MG63 (cell line): ENCODE results near the gene GRHL3. TPM values are rescaled to one million over a fixed set of nuclear protein-coding genes. Genes with fewer than 3 reads are reported as not detected.
A peak's percentile ranks its signal among the peaks of the same experiment; 100 is the strongest.
"Not testable (repeated sequence)": the region's sequence is repeated elsewhere in the genome, so short reads cannot be mapped to it uniquely, and the experiment has no call there.

Source experiments
- DNase-seq: peaks from one replicate; pipeline ENCODE4 v3.0.0-alpha.2; 2020
- H3K27me3 ChIP-seq: fragments of 250-450 bp; sonication (Bioruptor Pico); 2 replicates; pipeline ENCODE4 v1.5.1; 2020; ENCODE audit warnings: mild to moderate bottlenecking, moderate library complexity
- H3K36me3 ChIP-seq: fragments of 250-450 bp; sonication (Bioruptor Pico); 2 replicates; pipeline ENCODE4 v1.5.1; 2020; ENCODE audit warnings: mild to moderate bottlenecking, moderate library complexity
- H3K4me3 ChIP-seq: fragments of 250-450 bp; sonication (Bioruptor Pico); 2 replicates; pipeline ENCODE4 v1.5.1; 2020; ENCODE audit warnings: mild to moderate bottlenecking, moderate library complexity
- H3K9me3 ChIP-seq: fragments of 250-450 bp; sonication (Bioruptor Pico); 2 replicates; pipeline ENCODE4 v1.5.1; 2020; ENCODE audit warnings: mild to moderate bottlenecking, moderate library complexity
- total RNA-seq: library from RNA; depleted of rRNA; stranded (reverse); fragments of >200 nt; shearing (Covaris generic); gene quantifications from 2 replicates; pipeline ENCODE4 v1.2.3, GENCODE V29; 2014; ENCODE audit warnings: low replicate concordance; rRNA removed

Gene GRHL3
- total RNA-seq, result not detected in 2 replicates

DNA sequence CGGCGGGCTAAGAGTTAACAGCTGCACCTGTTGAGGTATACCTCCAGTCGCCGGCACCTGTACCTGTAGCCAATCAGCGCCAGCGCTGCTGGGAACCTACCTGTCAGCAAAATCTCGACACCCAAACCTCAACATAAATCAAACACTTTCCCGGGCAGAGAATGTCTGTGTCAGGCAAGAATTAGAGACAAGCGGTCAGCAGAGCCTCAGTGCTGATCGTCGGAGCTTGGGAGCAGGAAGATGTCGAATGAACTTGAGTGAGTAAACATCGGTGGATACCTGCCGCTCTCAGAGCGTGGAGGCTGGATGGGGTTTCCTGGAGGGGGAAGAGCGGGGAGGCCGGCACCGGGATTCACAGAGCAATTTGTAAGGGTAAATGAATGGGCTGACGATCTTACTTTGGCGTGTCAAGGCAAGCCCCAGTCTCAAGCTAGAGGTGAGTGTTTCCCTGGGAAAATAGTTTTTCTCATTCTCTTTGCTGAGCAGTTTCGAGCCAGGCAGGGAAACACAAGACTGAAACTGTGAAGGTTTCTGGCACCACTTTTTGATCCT is at the start of gene GRHL3:
TSS of gene GRHL3 (plus strand) at position 46 of the 552 bp plus-strand sequence. CDS start at position 241, 195 bp downstream.
- DNase-seq, result no peak
- H3K4me3 ChIP-seq, result no peak within 1 kb of the TSS
- H3K9me3 ChIP-seq, result no peaks in the 10 kb centered on the region
- H3K36me3 ChIP-seq, result no peaks in the 10 kb centered on the region
- H3K27me3 ChIP-seq, result peaks cover 4% of the 10 kb centered on the region; the same call in 1 of the 2 replicates

DNA sequence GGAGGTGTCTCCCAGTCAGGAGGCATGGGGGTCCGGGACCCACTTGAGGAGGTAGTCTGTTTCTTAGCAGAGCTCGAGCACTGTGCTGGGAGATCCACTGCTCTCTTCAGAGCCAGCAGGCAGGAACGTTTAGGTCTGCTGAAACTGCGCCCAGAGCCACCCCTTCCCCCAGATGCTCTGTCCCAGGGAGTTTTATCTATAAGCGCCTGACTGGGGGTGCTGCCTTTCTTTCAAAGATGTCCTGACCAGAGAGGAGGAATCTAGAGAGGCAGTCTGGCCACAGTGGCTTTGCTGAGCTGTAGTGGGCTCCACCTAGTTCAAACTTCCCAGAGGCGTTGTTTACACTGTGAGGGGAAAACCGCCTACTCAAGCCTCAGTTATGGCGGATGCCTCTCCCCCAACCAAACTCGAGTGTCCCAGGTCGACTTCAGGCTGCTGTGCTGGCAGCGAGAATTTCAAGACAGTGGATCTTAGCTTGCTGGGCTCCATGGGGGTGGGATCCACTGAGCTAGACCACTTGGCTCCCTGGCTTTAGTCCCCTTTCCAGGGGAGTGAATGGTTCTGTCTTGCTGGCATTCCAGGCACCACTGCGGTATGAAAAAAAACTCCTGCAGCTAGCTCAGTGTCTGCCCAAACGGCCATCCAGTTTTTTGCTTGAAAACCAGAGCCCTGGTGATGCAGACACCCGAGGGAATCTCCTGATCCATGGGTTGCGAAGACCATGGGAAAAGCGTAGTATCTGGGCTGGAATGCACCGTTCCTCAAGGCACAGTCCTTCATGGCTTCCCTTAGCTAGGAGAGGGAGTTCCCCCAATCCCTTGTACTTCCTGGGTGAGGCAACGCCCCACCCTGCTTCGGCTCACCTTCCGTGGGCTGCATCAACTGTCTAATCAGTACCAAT is 44.7 kb upstream of the GRHL3 start:
- DNase-seq, H3K36me3 ChIP-seq, H3K27me3 ChIP-seq, H3K4me3 ChIP-seq: not testable (repeated sequence)
- H3K9me3 ChIP-seq, result peaks cover 17% of the 10 kb centered on the region

DNA sequence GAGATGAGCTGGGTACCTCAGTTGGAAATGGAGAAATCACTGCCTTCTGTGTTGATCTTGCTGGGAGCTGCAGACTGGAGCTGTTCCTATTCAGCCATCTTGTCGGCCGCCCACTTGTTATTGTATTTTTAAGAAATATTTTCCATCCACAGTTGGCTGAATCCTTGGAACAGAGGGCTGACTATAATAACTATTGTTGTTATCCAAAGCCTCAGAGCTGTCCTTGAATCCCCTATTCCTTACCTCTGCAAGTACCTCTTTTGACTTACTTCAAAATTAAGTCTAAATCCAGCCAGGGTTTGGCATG is 44.1 kb upstream of the GRHL3 start:
- H3K9me3 ChIP-seq, result peaks cover 17% of the 10 kb centered on the region
- no peaks in the 10 kb centered on the region for H3K27me3 ChIP-seq
- DNase-seq, result no peak
- no peak overlapping the region for H3K4me3 ChIP-seq
- H3K36me3 ChIP-seq, result no peaks in the 10 kb centered on the region

GRCh38 chr1:24275510-24275909 is 43.6 kb upstream of the GRHL3 start:
- Histone ChIP-seq H3K9me3 (peaks cover 17% of the 10 kb centered on the region), H3K4me3 (no peak overlapping the region), H3K36me3 (no peaks in the 10 kb centered on the region), H3K27me3 (no peaks in the 10 kb centered on the region)
- peak; percentile 89 for DNase-seq

DNA sequence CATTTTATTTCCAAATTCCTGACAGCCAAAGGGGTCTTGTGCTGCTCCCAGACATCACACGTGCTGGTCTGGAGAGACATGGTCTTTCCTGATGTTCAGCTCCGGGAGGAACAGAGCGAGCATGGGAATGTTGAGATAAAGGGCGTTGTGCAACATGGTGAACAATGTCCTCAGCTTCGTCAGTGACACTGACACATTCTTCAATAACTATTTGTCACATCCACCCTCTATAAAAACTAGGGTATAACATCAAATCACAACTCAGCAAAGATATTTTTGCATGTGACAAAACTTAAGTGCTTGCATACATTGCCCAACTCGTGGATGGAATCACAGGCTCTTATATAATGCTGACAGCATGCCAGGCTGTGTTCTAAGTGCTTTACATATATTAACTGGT is 42.4 kb upstream of the GRHL3 start:
- no peaks in the 10 kb centered on the region for H3K36me3 ChIP-seq
- H3K27me3 ChIP-seq, result no peaks in the 10 kb centered on the region
- H3K9me3 ChIP-seq, result peaks cover 12% of the 10 kb centered on the region
- no peak for DNase-seq
- no peak overlapping the region for H3K4me3 ChIP-seq

GRCh38 chr1:24277420-24278169 is 41.6 kb upstream of the GRHL3 start:
- Histone ChIP-seq H3K36me3 (no peaks in the 10 kb centered on the region), H3K27me3 (no peaks in the 10 kb centered on the region), H3K4me3 (peak overlapping the region; percentile 25), H3K9me3 (peaks cover 8% of the 10 kb centered on the region)
- peak; percentile 87 for DNase-seq

DNA sequence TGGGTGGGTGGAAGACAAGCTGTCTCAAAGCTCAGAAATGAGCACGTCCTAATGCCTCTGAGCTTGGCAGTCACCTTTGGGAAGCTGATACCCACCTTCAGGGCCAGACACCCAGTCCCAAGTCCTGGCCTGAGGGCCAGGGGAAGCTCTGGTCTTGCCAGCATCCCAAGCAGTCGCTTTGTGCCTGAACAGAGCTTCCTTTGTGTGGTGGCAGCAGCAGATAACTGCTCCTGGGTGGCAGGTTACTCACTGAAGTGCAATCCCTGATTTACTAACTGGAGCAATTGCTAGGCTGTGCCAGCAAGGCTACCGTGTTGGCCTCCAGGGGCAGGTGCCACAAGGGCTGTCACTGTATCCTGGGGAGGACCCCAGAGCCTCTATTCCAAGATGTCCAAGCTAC is 40.4 kb upstream of the GRHL3 start:
- Histone ChIP-seq H3K4me3 (no peak overlapping the region), H3K9me3 (no peaks in the 10 kb centered on the region; the same call in 1 of the 2 replicates), H3K36me3 (no peaks in the 10 kb centered on the region), H3K27me3 (no peaks in the 10 kb centered on the region)
- no peak for DNase-seq

DNA sequence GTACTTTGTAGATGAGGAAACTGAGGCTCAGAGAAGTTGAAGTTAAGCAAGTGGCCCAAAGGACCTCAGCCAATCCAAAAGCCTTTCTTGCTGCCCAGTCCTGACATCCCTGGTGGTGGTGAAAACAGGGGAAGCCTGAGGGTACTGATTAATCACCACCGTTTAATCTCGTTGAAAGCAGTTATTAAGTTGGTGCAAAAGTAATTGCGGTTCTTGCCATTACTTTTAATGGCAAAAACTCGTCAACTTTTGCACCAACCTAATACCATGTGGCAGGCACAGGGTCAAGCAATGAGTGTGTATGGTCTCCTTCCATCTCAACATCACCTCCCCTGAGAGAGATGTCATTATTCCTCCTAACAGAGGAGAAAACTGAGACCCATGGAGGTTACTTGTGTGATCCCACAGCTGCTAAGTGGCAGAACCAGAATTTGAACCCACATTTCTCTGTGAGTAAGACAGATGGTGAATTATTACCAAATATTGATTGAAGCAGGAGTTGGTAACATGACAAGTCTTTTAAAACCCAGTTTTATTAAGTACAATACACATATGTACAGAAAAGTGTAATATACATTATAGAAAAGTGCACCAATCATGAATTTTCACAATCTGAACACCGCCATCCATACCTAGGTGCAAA is 39.4 kb upstream of the GRHL3 start:
- no peak for DNase-seq

GRCh38 chr1:24281591-24281990 is 37.6 kb upstream of the GRHL3 start:
- no peak for DNase-seq
- H3K36me3 ChIP-seq, result no peaks in the 10 kb centered on the region
- H3K4me3 ChIP-seq, result no peak overlapping the region
- H3K27me3 ChIP-seq, result no peaks in the 10 kb centered on the region
- H3K9me3 ChIP-seq, result no peaks in the 10 kb centered on the region

More for the DNA sequence above, 39.4 kb upstream of the GRHL3 start:
- Histone ChIP-seq H3K36me3 (no peaks in the 10 kb centered on the region), H3K27me3 (no peaks in the 10 kb centered on the region), H3K4me3 (no peak overlapping the region), H3K9me3 (no peaks in the 10 kb centered on the region)

DNA sequence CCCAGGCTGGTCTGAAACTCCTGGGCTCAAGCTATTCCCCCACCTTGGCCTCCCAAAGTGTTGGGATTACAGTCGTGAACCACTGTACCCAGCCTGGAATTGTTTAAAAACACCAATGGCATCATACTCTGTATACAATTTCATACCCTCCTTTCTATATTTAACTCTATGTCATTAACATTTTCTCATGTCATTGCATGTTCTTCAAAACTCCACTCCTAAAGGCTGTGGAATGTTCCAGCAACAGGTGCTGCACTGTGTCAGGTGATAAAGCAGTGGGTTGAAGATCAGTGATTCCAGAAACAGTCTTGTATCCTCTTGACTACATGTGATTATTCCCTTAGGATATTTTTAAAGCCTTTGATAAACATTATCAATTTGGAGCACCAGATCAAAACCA is 36.7 kb upstream of the GRHL3 start:
- Histone ChIP-seq H3K27me3 (no peaks in the 10 kb centered on the region), H3K4me3 (no peak overlapping the region), H3K36me3 (no peaks in the 10 kb centered on the region), H3K9me3 (no peaks in the 10 kb centered on the region)
- DNase-seq, result no peak

DNA sequence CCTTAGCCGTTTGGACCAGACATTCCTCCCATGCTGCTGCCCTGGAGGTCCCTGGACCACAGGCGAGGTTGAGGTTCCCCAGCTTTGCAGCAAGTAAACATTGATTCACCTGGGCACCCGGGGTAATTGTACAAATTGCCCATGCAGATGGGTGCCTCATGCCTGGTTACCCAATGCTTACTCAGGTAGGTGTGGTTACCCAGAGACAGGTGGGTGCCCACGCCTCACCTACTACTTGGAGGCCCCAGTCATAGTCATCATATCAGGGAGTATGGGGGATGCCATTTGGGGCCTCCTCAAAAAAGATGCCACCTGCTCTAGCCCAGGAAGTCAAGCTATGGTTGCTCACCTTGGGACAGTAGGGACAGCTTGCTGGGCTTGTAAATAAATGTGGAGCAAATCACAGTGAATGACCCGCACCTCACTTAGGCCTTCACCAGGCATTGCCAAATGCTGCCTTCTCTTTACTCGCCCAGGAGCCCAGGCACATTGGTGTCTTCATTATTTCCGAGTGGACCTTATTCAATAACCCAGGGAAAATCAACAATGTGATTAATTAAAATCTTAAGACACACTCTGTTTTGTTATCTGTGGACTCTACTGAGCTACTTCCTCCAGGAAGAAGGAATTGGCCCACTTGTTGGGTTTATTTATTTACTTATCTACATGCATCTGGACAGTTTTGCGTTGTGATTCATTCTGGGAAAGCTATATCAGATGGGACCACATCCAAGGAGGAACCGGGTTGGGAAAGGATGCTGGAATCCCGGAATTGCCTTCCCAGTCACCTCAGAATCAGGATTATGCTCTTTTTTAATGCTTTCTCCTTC is 35.6 kb upstream of the GRHL3 start:
- Histone ChIP-seq H3K36me3 (no peaks in the 10 kb centered on the region), H3K9me3 (no peaks in the 10 kb centered on the region), H3K4me3 (no peak overlapping the region), H3K27me3 (no peaks in the 10 kb centered on the region)
- no peak for DNase-seq

DNA sequence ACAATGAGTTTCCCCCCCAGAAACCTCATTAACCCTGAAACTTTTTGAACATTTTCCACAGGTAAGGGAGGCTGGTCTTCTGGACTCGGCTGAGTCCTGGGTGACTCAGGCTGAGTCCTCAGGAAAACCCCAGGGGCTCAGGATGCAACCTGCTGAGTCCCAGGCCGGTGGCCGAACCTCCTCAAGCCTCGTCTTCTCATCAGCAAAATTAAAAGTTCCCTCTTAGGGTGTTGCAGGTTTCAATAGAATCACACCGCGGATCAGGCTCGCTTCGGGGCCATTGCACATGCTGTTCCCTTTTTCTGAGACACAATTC is 35.0 kb upstream of the GRHL3 start:
- Histone ChIP-seq H3K4me3 (no peak overlapping the region), H3K9me3 (no peaks in the 10 kb centered on the region), H3K27me3 (no peaks in the 10 kb centered on the region), H3K36me3 (no peaks in the 10 kb centered on the region)
- peak; percentile 78 for DNase-seq

- no peak for DNase-seq
- Histone ChIP-seq H3K4me3 (no peak overlapping the region), H3K36me3 (no peaks in the 10 kb centered on the region), H3K9me3 (no peaks in the 10 kb centered on the region), H3K27me3 (no peaks in the 10 kb centered on the region)
Measured at GRCh38 chr1:24285231-24285630, 33.9 kb upstream of the GRHL3 start.

- Histone ChIP-seq H3K27me3 (no peaks in the 10 kb centered on the region), H3K9me3 (no peaks in the 10 kb centered on the region), H3K36me3 (no peaks in the 10 kb centered on the region), H3K4me3 (no peak overlapping the region)
- no peak for DNase-seq
Measured at GRCh38 chr1:24286246-24287010, 32.7 kb upstream of the GRHL3 start.

DNA sequence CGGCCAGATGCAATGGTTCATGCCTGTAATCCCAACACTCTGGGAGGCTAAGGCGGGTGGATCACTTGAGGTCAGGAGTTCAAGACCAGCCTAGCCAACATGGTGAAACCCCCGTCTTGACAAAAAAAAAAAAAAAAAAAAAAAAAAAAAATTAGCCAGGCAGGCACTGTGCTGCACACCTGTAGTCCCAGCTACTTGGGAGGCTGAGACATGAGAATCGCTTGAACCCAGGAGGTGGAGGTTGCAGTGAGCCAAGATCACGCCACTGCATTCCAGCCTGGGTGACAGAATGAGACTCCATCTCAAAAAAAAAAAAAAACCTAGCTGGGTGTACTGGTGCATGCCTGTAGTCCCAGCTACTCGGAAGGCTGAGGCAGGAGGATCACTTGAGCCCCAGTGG is 31.4 kb upstream of the GRHL3 start:
- not testable (repeated sequence) for H3K4me3 ChIP-seq, H3K27me3 ChIP-seq, H3K36me3 ChIP-seq, H3K9me3 ChIP-seq, DNase-seq

DNA sequence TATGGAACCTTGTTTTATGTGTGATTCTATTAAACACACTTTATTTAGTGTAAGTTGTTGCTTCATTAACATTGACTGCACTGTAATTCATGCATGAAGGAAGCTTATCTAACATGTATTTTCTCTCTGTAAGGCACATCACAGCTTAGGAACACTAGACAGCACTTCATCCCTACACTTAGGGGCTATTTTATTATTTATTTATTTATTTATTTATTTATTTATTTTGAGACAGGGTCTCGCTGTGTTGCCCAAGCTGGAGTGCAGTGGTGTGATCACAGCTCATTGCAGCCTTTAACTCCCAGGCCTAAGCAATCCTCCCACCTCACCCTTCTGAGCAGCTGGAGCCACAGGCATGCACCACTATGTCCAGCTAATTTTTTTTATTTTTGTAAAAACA is 30.7 kb upstream of the GRHL3 start:
- H3K4me3 ChIP-seq, result no peak overlapping the region
- no peak for DNase-seq

More for the DNA sequence above, 30.7 kb upstream of the GRHL3 start:
- H3K9me3 ChIP-seq, result no peaks in the 10 kb centered on the region
- H3K27me3 ChIP-seq, result no peaks in the 10 kb centered on the region
- no peaks in the 10 kb centered on the region for H3K36me3 ChIP-seq
